Heart left ventricle (tissue), 13 donors: ENCODE data around the gene TRPT1.

Source experiments
- CTCF ChIP-seq, 12 donors: fragments of 200-600 bp; sonication (generic) in 4 of 12; IDR thresholded peaks; one replicate each; pipeline versions ENCODE4 v1.5.0 to v1.8.0; 2018 to 2022; ENCODE audit warnings: antibody characterized with exemption in 12 of 12, mild to moderate bottlenecking in 5 of 12
- POLR2A ChIP-seq, 2 donors: fragments of 450-650 bp; IDR thresholded peaks; one replicate each; pipeline ENCODE4 v1.6.1; 2017; ENCODE audit warnings: antibody characterized with exemption in 2 of 2, mild to moderate bottlenecking in 2 of 2, moderate library complexity in 2 of 2
- donor health status: ischemic (EF 13 %, LVEDD 7.1; RV severe dilation, severe dysfunction).
- donor health status: DM: no; HTN: yes; CAD: no.
- donor health status: DM: no; HTN: no; CAD: no.
- donor health status: ischemic (EF 25% LVEDD 6.9; RV normal size, moderate dysfunction).
- donor health status: ischemic (EF 25% LVEDD 5.7; RV mildly dilated, moderate dysfunction).
- donor health status: ischemic (EF 35%, LVEDD 5.7; RV mildly dilated, moderate dysfunction).
- donor health status: nonischemic (EF 11% LVEDD 7.7; RV severe dilation, severe dysfunction).
- donor health status: DM: yes; HTN: yes; CAD: no.
- donor health status: PGD.
- donor health status: ischemic (EF 29% LVEDD 5.4; RV normal size, mild dysfunction).
- donor health status: nonischemic (EF 23%, LVEDD 6.1; RV moderate dilation, normal function).

- TF ChIP-seq POLR2A (IDR thresholded peaks at IDR 0.05), result no peak
- no peak for TF ChIP-seq CTCF (IDR thresholded peaks at IDR 0.05)
Observed at GRCh38 chr11:64268025-64268892, 42.3 kb upstream of the TRPT1 start.
